ENCODE data around the gene ANAPC10. TPM values are rescaled to one million over a fixed set of nuclear protein-coding genes. Genes with fewer than 3 reads are reported as not detected.

The ANAPC10 gene
- polyA plus RNA-seq, 1 donor, result 18.7 TPM

- no peaks in the 10 kb centered on the region for H3K9me3 ChIP-seq (ENCODE audit: control insufficient read depth, low read depth, low read length)
- DNase-seq, result no peak
- H3K27ac ChIP-seq (ENCODE audit: low read length), result no peak overlapping the region
- no peaks in the 10 kb centered on the region for H3K27me3 ChIP-seq (ENCODE audit: control insufficient read depth, insufficient read depth, low read length)
- H3K4me1 ChIP-seq (ENCODE audit: control insufficient read depth, insufficient read depth, low read length), result no peaks in the 10 kb centered on the region
- no peak overlapping the region for H3K4me3 ChIP-seq (ENCODE audit: low read length)
- no peaks in the 10 kb centered on the region for H3K36me3 ChIP-seq (ENCODE audit: control insufficient read depth, insufficient read depth, low read length)
These were observed 49.2 kb downstream of the ANAPC10 start for GRCh38 chr4:145048817-145049216.

- no peak overlapping the region for H3K27ac ChIP-seq (ENCODE audit: low read length)
- H3K27me3 ChIP-seq (ENCODE audit: control insufficient read depth, insufficient read depth, low read length), result no peaks in the 10 kb centered on the region
- no peaks in the 10 kb centered on the region for H3K4me1 ChIP-seq (ENCODE audit: control insufficient read depth, insufficient read depth, low read length)
- no peaks in the 10 kb centered on the region for H3K9me3 ChIP-seq (ENCODE audit: control insufficient read depth, low read depth, low read length)
- H3K4me3 ChIP-seq (ENCODE audit: low read length), result no peak overlapping the region
- WGBS (ENCODE audit: insufficient coverage, low lambda C conversion rate), result no CpG with 5 or more reads among the region's 4 CpGs
- no peak for DNase-seq
- H3K36me3 ChIP-seq (ENCODE audit: control insufficient read depth, insufficient read depth, low read length), result no peaks in the 10 kb centered on the region
These were observed 50.8 kb downstream of the ANAPC10 start for GRCh38 chr4:145047151-145047550.

GRCh38 chr4:145045180-145045579 lies 52.8 kb downstream of the ANAPC10 start:
- WGBS (ENCODE audit: insufficient coverage, low lambda C conversion rate), result no CpG with 5 or more reads among the region's 1 CpG
- no peak overlapping the region for H3K27ac ChIP-seq (ENCODE audit: low read length)
- no peak overlapping the region for H3K4me3 ChIP-seq (ENCODE audit: low read length)
- no peaks in the 10 kb centered on the region for H3K9me3 ChIP-seq (ENCODE audit: control insufficient read depth, low read depth, low read length)
- no peaks in the 10 kb centered on the region for H3K36me3 ChIP-seq (ENCODE audit: control insufficient read depth, insufficient read depth, low read length)
- H3K4me1 ChIP-seq (ENCODE audit: control insufficient read depth, insufficient read depth, low read length), result no peaks in the 10 kb centered on the region
- DNase-seq, result no peak
- H3K27me3 ChIP-seq (ENCODE audit: control insufficient read depth, insufficient read depth, low read length), result no peaks in the 10 kb centered on the region

- Histone ChIP-seq H3K27me3 (ENCODE audit: control insufficient read depth, insufficient read depth, low read length) (no peaks in the 10 kb centered on the region), H3K36me3 (ENCODE audit: control insufficient read depth, insufficient read depth, low read length) (no peaks in the 10 kb centered on the region), H3K9me3 (ENCODE audit: control insufficient read depth, low read depth, low read length) (no peaks in the 10 kb centered on the region), H3K4me1 (ENCODE audit: control insufficient read depth, insufficient read depth, low read length) (no peaks in the 10 kb centered on the region), H3K27ac (ENCODE audit: low read length) (no peak overlapping the region), H3K4me3 (ENCODE audit: low read length) (no peak overlapping the region)
- no peak for DNase-seq
- 82% methylated on average over 1 of the region's 3 CpGs for WGBS (ENCODE audit: insufficient coverage, low lambda C conversion rate)
These were observed 53.7 kb downstream of the ANAPC10 start for GRCh38 chr4:145044341-145044740.

- Histone ChIP-seq H3K4me1 (ENCODE audit: control insufficient read depth, insufficient read depth, low read length) (no peaks in the 10 kb centered on the region), H3K4me3 (ENCODE audit: low read length) (no peak overlapping the region), H3K27me3 (ENCODE audit: control insufficient read depth, insufficient read depth, low read length) (no peaks in the 10 kb centered on the region), H3K36me3 (ENCODE audit: control insufficient read depth, insufficient read depth, low read length) (no peaks in the 10 kb centered on the region), H3K9me3 (ENCODE audit: control insufficient read depth, low read depth, low read length) (no peaks in the 10 kb centered on the region), H3K27ac (ENCODE audit: low read length) (no peak overlapping the region)
- WGBS (ENCODE audit: insufficient coverage, low lambda C conversion rate), result 62% methylated on average over 2 of the region's 3 CpGs
- DNase-seq, result no peak
These were observed 54.7 kb downstream of the ANAPC10 start for GRCh38 chr4:145043306-145043705.

GRCh38 chr4:145042601-145043285 lies 55.3 kb downstream of the ANAPC10 start:
- H3K36me3 ChIP-seq (ENCODE audit: control insufficient read depth, insufficient read depth, low read length), result no peaks in the 10 kb centered on the region
- H3K27me3 ChIP-seq (ENCODE audit: control insufficient read depth, insufficient read depth, low read length), result no peaks in the 10 kb centered on the region
- H3K4me3 ChIP-seq (ENCODE audit: low read length), result no peak overlapping the region
- H3K4me1 ChIP-seq (ENCODE audit: control insufficient read depth, insufficient read depth, low read length), result no peaks in the 10 kb centered on the region
- H3K27ac ChIP-seq (ENCODE audit: low read length), result no peak overlapping the region
- no peak for DNase-seq
- WGBS (ENCODE audit: insufficient coverage, low lambda C conversion rate), result 75% methylated on average over 3 of the region's 3 CpGs
- H3K9me3 ChIP-seq (ENCODE audit: control insufficient read depth, low read depth, low read length), result no peaks in the 10 kb centered on the region

- Histone ChIP-seq H3K4me3 (ENCODE audit: low read length) (no peak overlapping the region), H3K36me3 (ENCODE audit: control insufficient read depth, insufficient read depth, low read length) (no peaks in the 10 kb centered on the region), H3K27me3 (ENCODE audit: control insufficient read depth, insufficient read depth, low read length) (no peaks in the 10 kb centered on the region), H3K9me3 (ENCODE audit: control insufficient read depth, low read depth, low read length) (no peaks in the 10 kb centered on the region), H3K27ac (ENCODE audit: low read length) (no peak overlapping the region), H3K4me1 (ENCODE audit: control insufficient read depth, insufficient read depth, low read length) (no peaks in the 10 kb centered on the region)
- no peak for DNase-seq
- WGBS (ENCODE audit: insufficient coverage, low lambda C conversion rate), result no CpG with 5 or more reads among the region's 3 CpGs
These were observed 56.6 kb downstream of the ANAPC10 start for GRCh38 chr4:145041378-145041777.

- H3K36me3 ChIP-seq (ENCODE audit: control insufficient read depth, insufficient read depth, low read length), result peaks cover 27% of the 10 kb centered on the region
- no peaks in the 10 kb centered on the region for H3K9me3 ChIP-seq (ENCODE audit: control insufficient read depth, low read depth, low read length)
- no peak for DNase-seq
- H3K4me1 ChIP-seq (ENCODE audit: control insufficient read depth, insufficient read depth, low read length), result no peaks in the 10 kb centered on the region
- H3K4me3 ChIP-seq (ENCODE audit: low read length), result no peak overlapping the region
- no peak overlapping the region for H3K27ac ChIP-seq (ENCODE audit: low read length)
- no CpG with 5 or more reads among the region's 2 CpGs for WGBS (ENCODE audit: insufficient coverage, low lambda C conversion rate)
- H3K27me3 ChIP-seq (ENCODE audit: control insufficient read depth, insufficient read depth, low read length), result no peaks in the 10 kb centered on the region
These were observed 62.4 kb downstream of the ANAPC10 start for GRCh38 chr4:145035494-145036136.

- WGBS (ENCODE audit: insufficient coverage, low lambda C conversion rate), result no CpG with 5 or more reads among the region's 6 CpGs
- no peaks in the 10 kb centered on the region for H3K4me1 ChIP-seq (ENCODE audit: control insufficient read depth, insufficient read depth, low read length)
- H3K27ac ChIP-seq (ENCODE audit: low read length), result no peak overlapping the region
- no peaks in the 10 kb centered on the region for H3K27me3 ChIP-seq (ENCODE audit: control insufficient read depth, insufficient read depth, low read length)
- H3K9me3 ChIP-seq (ENCODE audit: control insufficient read depth, low read depth, low read length), result no peaks in the 10 kb centered on the region
- no peak for DNase-seq
- H3K4me3 ChIP-seq (ENCODE audit: low read length), result no peak overlapping the region
- H3K36me3 ChIP-seq (ENCODE audit: control insufficient read depth, insufficient read depth, low read length), result peaks cover 27% of the 10 kb centered on the region
These were observed 63.2 kb downstream of the ANAPC10 start for GRCh38 chr4:145034727-145035211.

- no CpG with 5 or more reads among the region's 1 CpG for WGBS (ENCODE audit: insufficient coverage, low lambda C conversion rate)
- Histone ChIP-seq H3K27me3 (ENCODE audit: control insufficient read depth, insufficient read depth, low read length) (no peaks in the 10 kb centered on the region), H3K4me3 (ENCODE audit: low read length) (no peak overlapping the region), H3K4me1 (ENCODE audit: control insufficient read depth, insufficient read depth, low read length) (no peaks in the 10 kb centered on the region), H3K9me3 (ENCODE audit: control insufficient read depth, low read depth, low read length) (peaks cover 11% of the 10 kb centered on the region), H3K36me3 (ENCODE audit: control insufficient read depth, insufficient read depth, low read length) (no peaks in the 10 kb centered on the region), H3K27ac (ENCODE audit: low read length) (no peak overlapping the region)
- no peak for DNase-seq
These were observed 78.7 kb downstream of the ANAPC10 start for GRCh38 chr4:145019346-145019745.

GRCh38 chr4:145014365-145014764 lies 83.6 kb downstream of the ANAPC10 start:
- no peaks in the 10 kb centered on the region for H3K27me3 ChIP-seq (ENCODE audit: control insufficient read depth, insufficient read depth, low read length)
- H3K4me1 ChIP-seq (ENCODE audit: control insufficient read depth, insufficient read depth, low read length), result no peaks in the 10 kb centered on the region
- WGBS (ENCODE audit: insufficient coverage, low lambda C conversion rate), result no CpG with 5 or more reads among the region's 4 CpGs
- no peak overlapping the region for H3K4me3 ChIP-seq (ENCODE audit: low read length)
- peaks cover 6% of the 10 kb centered on the region for H3K9me3 ChIP-seq (ENCODE audit: control insufficient read depth, low read depth, low read length)
- no peaks in the 10 kb centered on the region for H3K36me3 ChIP-seq (ENCODE audit: control insufficient read depth, insufficient read depth, low read length)
- H3K27ac ChIP-seq (ENCODE audit: low read length), result no peak overlapping the region
- DNase-seq, result no peak

Data from large intestine (tissue), 3 donors.